Measurements from ENCODE around the gene GPATCH1. TPM values are rescaled to one million over a fixed set of nuclear protein-coding genes. Genes with fewer than 3 reads are reported as not detected.

GPATCH1 gene
- total and polyA plus RNA-seq, 9 of the 15 experiments (the other 6 are each of a cell fraction or from before 2014, with no cell fraction given), result 3.7 to 9.7 (median 7.7) TPM

DNA sequence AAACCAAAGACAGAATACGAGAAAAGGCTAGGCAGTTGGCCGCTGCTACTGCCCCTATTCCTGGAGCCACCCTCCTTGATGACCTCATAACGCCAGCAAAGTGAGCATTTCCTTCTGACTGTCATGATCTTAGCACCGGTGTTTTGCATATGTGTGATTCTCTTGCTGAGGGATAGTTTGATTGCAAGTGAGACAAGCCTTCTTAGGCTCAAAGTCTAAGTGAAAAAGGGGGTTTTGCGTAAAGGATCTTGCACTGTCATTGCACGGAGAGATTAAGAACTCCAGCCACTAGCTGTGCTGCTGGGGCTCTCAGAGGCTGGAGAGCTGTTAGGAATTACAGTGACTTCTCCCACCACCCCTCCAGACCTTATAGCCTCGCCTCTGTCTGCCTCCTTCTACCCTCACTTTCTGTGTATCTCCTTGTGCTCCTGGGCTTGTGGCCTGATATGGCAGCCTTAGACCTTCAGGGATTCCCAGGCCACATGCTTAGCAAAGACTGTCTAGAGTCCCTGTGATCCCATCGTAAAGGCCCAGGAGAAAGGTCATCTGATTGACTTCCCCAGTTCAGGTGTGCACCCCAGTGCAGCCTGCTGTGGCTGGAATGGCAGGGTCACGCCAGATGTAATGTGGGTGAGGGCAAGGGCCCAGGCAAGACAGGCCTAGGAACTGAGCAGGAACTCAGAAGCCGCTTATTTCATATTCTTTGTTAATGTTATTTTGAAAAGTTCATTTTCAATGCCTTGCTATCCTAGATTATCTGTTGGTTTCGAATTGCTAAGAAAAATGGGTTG, 12.6 kb downstream of the GPATCH1 start:
- no TSS peak for BruUV-seq (replicated peaks)
- peaks cover 8% of the 10 kb centered on the region for H3K9me1 ChIP-seq (ENCODE audit: control insufficient read depth, insufficient read depth, low read length)
- ChIA-PET CTCF (ENCODE audit: low intra/inter-chr PET ratio) (no interaction called here), POLR2A (interaction anchor here (1.1 to 1.2 kb wide), 2 partner anchors 12 to 14 kb away, joined by 3 to 6 read pairs; partner anchors contain the start of gene GPATCH1)
- peak overlapping the region; percentile 47; the same call in 1 of the 2 replicates for H2AFZ ChIP-seq (ENCODE audit: low read depth, low read length)
- peak; percentile 93 for ATAC-seq
- 40% methylated on average over 11 of the region's 11 CpGs for WGBS (ENCODE audit: insufficient coverage, low coverage, missing lambda C conversion rate)
- peak; percentile 90 for FAIRE-seq
- peak overlapping the region; percentile 74 for H3K27ac ChIP-seq (ENCODE audit: extremely low read depth, low read depth, low read length)
- H3K4me3 ChIP-seq, result no peak overlapping the region
- peak overlapping the region; percentile 53 for H3K4me2 ChIP-seq (ENCODE audit: insufficient read depth, low read length)
- no peaks in the 10 kb centered on the region for H3K27me3 ChIP-seq (ENCODE audit: control insufficient read depth in 2 of 2, insufficient read depth in 2 of 2, low read length in 2 of 2)
- H3K79me2 ChIP-seq (ENCODE audit: control insufficient read depth, insufficient read depth, low read length), result no peaks in the 10 kb centered on the region
- DNase-seq (ENCODE audit: extremely low read depth in 1 of 4, low spot score in 3 of 4), result peak; percentile 31 to 60 (median 43)
- H3K36me3 ChIP-seq (ENCODE audit: control insufficient read depth, insufficient read depth, low read length), result peaks cover 79% of the 10 kb centered on the region
- intact Hi-C loops (cut with micrococcal nuclease) (no loop called here), in situ Hi-C loops (cut with MboI) (no loop called here)
- H3K4me1 ChIP-seq (replicated peaks in 1 of 2; ENCODE audit: control insufficient read depth in 2 of 2, insufficient read depth in 2 of 2, low read length in 2 of 2), result peaks cover 12% of the 10 kb centered on the region in 2 experiments; a peak in 3 of 5 replicates
- H4K20me1 ChIP-seq (replicated peaks; ENCODE audit: control insufficient read depth, insufficient read depth, low read length), result 0 out of 2 replicates have a peak, but pooled peaks cover 5% of the 10 kb centered on the region
- H3K9me3 ChIP-seq (replicated peaks; ENCODE audit: control insufficient read depth, insufficient read depth, low read depth, low read length), result no peaks in the 10 kb centered on the region
- peak overlapping the region; percentile 11 to 48; a peak in 2 of 4 replicates for H3K9ac ChIP-seq (ENCODE audit: insufficient read depth in 1 of 2, low read depth in 2 of 2, low read length in 2 of 2)
- no peak for TF ChIP-seq ZNF318 (IDR thresholded peaks at IDR 0.05; ENCODE audit: borderline replicate concordance in 1 of 2, low read depth in 1 of 2)
- 0 out of 2 replicates have a peak, but pooled peaks have one; percentile 28 for TF ChIP-seq GABPA (tag; conservative IDR thresholded peaks at IDR 0.05; ENCODE audit: low read depth)
- TF ChIP-seq CREM (IDR thresholded peaks at IDR 0.05; ENCODE audit: low read depth), result peak; percentile 46; the same call in 1 of the 2 replicates
- TF ChIP-seq JUN (IDR thresholded peaks at IDR 0.05; ENCODE audit: borderline replicate concordance, low read depth, low read length), result 0 out of 2 replicates have a peak, but pooled peaks have one; percentile 30
- no peak for TF ChIP-seq JUN (CRISPR knock-in tag; IDR thresholded peaks at IDR 0.05; ENCODE audit: borderline replicate concordance)
- peak; percentile 78 for TF ChIP-seq DPF2 (IDR thresholded peaks at IDR 0.05)
- 0 out of 4 replicates have a peak, but pooled peaks of 1 of the 2 experiments have one; percentile 29 for TF ChIP-seq ARNT (IDR thresholded peaks at IDR 0.05)
- TF ChIP-seq SMARCA4 (IDR thresholded peaks at IDR 0.05), result peak; percentile 48; the same call in 1 of the 2 replicates
- no peak for TF ChIP-seq DLX4 (CRISPR knock-in tag; IDR thresholded peaks at IDR 0.05)
- no peak for TF ChIP-seq FOXM1 (IDR thresholded peaks at IDR 0.05; ENCODE audit: low read depth)
- no peak for TF ChIP-seq FOXM1 (CRISPR knock-in tag; IDR thresholded peaks at IDR 0.05; ENCODE audit: low read depth)
- no peak for TF ChIP-seq TBL1XR1 (IDR thresholded peaks at IDR 0.05; ENCODE audit: low read length in 2 of 2)
- peak; percentile 75 for TF ChIP-seq ZNF316 (IDR thresholded peaks at IDR 0.05)

Measured in K562 (cell line).